ENCODE results near the gene ZFYVE28. TPM values are rescaled to one million over a fixed set of nuclear protein-coding genes. Genes with fewer than 3 reads are reported as not detected.
A peak's percentile ranks its signal among the peaks of the same experiment; 100 is the strongest.
"Not testable (repeated sequence)": the region's sequence is repeated elsewhere in the genome, so short reads cannot be mapped to it uniquely, and the experiment has no call there.

Gene ZFYVE28
- total RNA-seq, 1 donor from 2014 or later, result 5.9 TPM

- H3K27ac Mint-ChIP-seq, result no peak overlapping the region
- no peaks in the 10 kb centered on the region for H3K36me3 Mint-ChIP-seq (ENCODE audit: low read depth)
- no peak for TF ChIP-seq CTCF (IDR thresholded peaks at IDR 0.05)
- POLR2A ChIA-PET, result no interaction called here
- ATAC-seq (ENCODE audit: low read depth) (no peak), DNase-seq (no peak)
- peaks cover 2% of the 10 kb centered on the region for H3K9me3 Mint-ChIP-seq
- intact Hi-C loops (cut with micrococcal nuclease), result no loop called here
- no peak overlapping the region for H3K4me3 Mint-ChIP-seq
- H3K4me1 Mint-ChIP-seq, result peaks cover 29% of the 10 kb centered on the region
- H3K27me3 Mint-ChIP-seq, result peaks cover 5% of the 10 kb centered on the region
- CTCF ChIA-PET, result no interaction called here
Measured at GRCh38 chr4:2387218-2387617, 31.2 kb downstream of the ZFYVE28 start.

- no peak for TF ChIP-seq CTCF (IDR thresholded peaks at IDR 0.05)
- DNase-seq, result no peak
- intact Hi-C loops (cut with micrococcal nuclease), result no loop called here
- Mint-ChIP-seq H3K9me3 (peaks cover 2% of the 10 kb centered on the region), H3K27me3 (peaks cover 5% of the 10 kb centered on the region), H3K36me3 (ENCODE audit: low read depth) (no peaks in the 10 kb centered on the region), H3K4me1 (peaks cover 27% of the 10 kb centered on the region), H3K4me3 (no peak overlapping the region), H3K27ac (no peak overlapping the region)
- ATAC-seq (ENCODE audit: low read depth), result no peak
- ChIA-PET POLR2A (no interaction called here), CTCF (no interaction called here)
Measured at GRCh38 chr4:2386717-2387116, 31.7 kb downstream of the ZFYVE28 start.

DNA sequence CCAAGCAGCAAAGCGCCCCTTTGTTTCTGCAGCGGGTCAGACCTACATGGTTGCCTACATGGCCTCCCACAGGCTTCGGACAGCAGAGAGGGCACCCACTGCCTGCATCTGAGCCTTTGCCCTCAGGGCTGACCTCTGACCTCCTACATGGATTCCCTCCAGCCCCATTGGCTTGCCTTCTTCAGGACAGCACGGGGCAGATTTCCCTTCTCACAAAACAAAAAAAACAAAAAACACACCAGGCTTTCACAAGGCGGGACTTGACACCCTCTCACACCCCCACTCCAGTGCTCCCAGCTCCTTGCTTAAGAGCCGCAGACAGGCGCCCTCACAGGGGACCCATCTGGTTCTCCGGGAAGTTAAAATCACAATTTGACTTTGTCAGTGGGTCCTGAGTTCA lies 32.9 kb downstream of the ZFYVE28 start:
- Mint-ChIP-seq H3K36me3 (ENCODE audit: low read depth) (no peaks in the 10 kb centered on the region), H3K4me3 (no peak overlapping the region), H3K27ac (no peak overlapping the region), H3K27me3 (peaks cover 2% of the 10 kb centered on the region), H3K9me3 (peaks cover 8% of the 10 kb centered on the region), H3K4me1 (peaks cover 18% of the 10 kb centered on the region)
- CTCF ChIA-PET, result no interaction called here
- intact Hi-C loops (cut with micrococcal nuclease), result no loop called here
- no peak for DNase-seq
- ATAC-seq (ENCODE audit: low read depth), result no peak
- POLR2A ChIA-PET, result no interaction called here
- TF ChIP-seq CTCF (IDR thresholded peaks at IDR 0.05), result no peak

GRCh38 chr4:2384245-2384644 lies 34.2 kb downstream of the ZFYVE28 start:
- peaks cover 5% of the 10 kb centered on the region for H3K27me3 Mint-ChIP-seq
- intact Hi-C loops (cut with micrococcal nuclease), result no loop called here
- no peak for TF ChIP-seq CTCF (IDR thresholded peaks at IDR 0.05)
- no peak for DNase-seq
- ChIA-PET CTCF (no interaction called here), POLR2A (no interaction called here)
- H3K4me1 Mint-ChIP-seq, result peaks cover 20% of the 10 kb centered on the region
- peaks cover 8% of the 10 kb centered on the region for H3K9me3 Mint-ChIP-seq
- H3K27ac Mint-ChIP-seq, result no peak overlapping the region
- ATAC-seq (ENCODE audit: low read depth), result no peak
- no peak overlapping the region for H3K4me3 Mint-ChIP-seq
- no peaks in the 10 kb centered on the region for H3K36me3 Mint-ChIP-seq (ENCODE audit: low read depth)

- ChIA-PET CTCF (no interaction called here), POLR2A (no interaction called here)
- H3K9me3 Mint-ChIP-seq, result peaks cover 8% of the 10 kb centered on the region
- no peak for ATAC-seq (ENCODE audit: low read depth)
- DNase-seq, result no peak
- no peak for TF ChIP-seq CTCF (IDR thresholded peaks at IDR 0.05)
- H3K27ac Mint-ChIP-seq, result no peak overlapping the region
- intact Hi-C loops (cut with micrococcal nuclease), result no loop called here
- no peak overlapping the region for H3K4me3 Mint-ChIP-seq
- peaks cover 7% of the 10 kb centered on the region for H3K27me3 Mint-ChIP-seq
- no peaks in the 10 kb centered on the region for H3K36me3 Mint-ChIP-seq (ENCODE audit: low read depth)
- peaks cover 20% of the 10 kb centered on the region for H3K4me1 Mint-ChIP-seq
Measured at GRCh38 chr4:2383760-2384159, 34.7 kb downstream of the ZFYVE28 start.

- POLR2A ChIA-PET; CTCF ChIA-PET; H3K27me3 Mint-ChIP-seq; H3K36me3 Mint-ChIP-seq (ENCODE audit: low read depth); intact Hi-C loops (cut with micrococcal nuclease); DNase-seq; H3K9me3 Mint-ChIP-seq: not testable (repeated sequence)
- peaks cover 20% of the 10 kb centered on the region for H3K4me1 Mint-ChIP-seq
- peak; percentile 28 for ATAC-seq (ENCODE audit: low read depth)
- peak overlapping the region; percentile 24 for H3K27ac Mint-ChIP-seq
- peak overlapping the region; percentile 44 for H3K4me3 Mint-ChIP-seq
Measured at GRCh38 chr4:2383220-2383631, 35.2 kb downstream of the ZFYVE28 start.

GRCh38 chr4:2382769-2383202 lies 35.7 kb downstream of the ZFYVE28 start:
- POLR2A ChIA-PET; ATAC-seq (ENCODE audit: low read depth); CTCF ChIA-PET: not testable (repeated sequence)

GRCh38 chr4:2380589-2380988 lies 37.9 kb downstream of the ZFYVE28 start:
- ATAC-seq (ENCODE audit: low read depth); CTCF ChIA-PET; intact Hi-C loops (cut with micrococcal nuclease); H3K4me3 Mint-ChIP-seq; H3K9me3 Mint-ChIP-seq; DNase-seq; POLR2A ChIA-PET; H3K27me3 Mint-ChIP-seq; H3K27ac Mint-ChIP-seq; H3K36me3 Mint-ChIP-seq (ENCODE audit: low read depth): not testable (repeated sequence)
- peaks cover 20% of the 10 kb centered on the region for H3K4me1 Mint-ChIP-seq

More at GRCh38 chr4:2382769-2383202, 35.7 kb downstream of the ZFYVE28 start:
- Mint-ChIP-seq H3K4me1 (peaks cover 20% of the 10 kb centered on the region), H3K4me3 (peak overlapping the region; percentile 44), H3K27ac (peak overlapping the region; percentile 24)
- H3K27me3 Mint-ChIP-seq; H3K9me3 Mint-ChIP-seq; intact Hi-C loops (cut with micrococcal nuclease); H3K36me3 Mint-ChIP-seq (ENCODE audit: low read depth); DNase-seq: not testable (repeated sequence)

Data from activated B cell treated with CpG ODN at 0.5 μM for 24 hours (primary cell).